Fibroblast of lung (primary cell): Measurements from ENCODE around the gene MARK3. TPM values are rescaled to one million over a fixed set of nuclear protein-coding genes. Genes with fewer than 3 reads are reported as not detected.

ENCODE experiments used
- DNase-seq, 2 donors: peaks; one replicate each; pipeline versions ENCODE4 v3.0.0 to v3.0.0-alpha.2; 2010; ENCODE audit warnings: low read depth in 2 of 2
- H2AFZ ChIP-seq: 2 replicates; pipeline ENCODE4 v1.5.1; 2012; ENCODE audit warnings: low read length, control low read depth, inconsistent platforms
- H3K27ac ChIP-seq: 2 replicates; pipeline ENCODE4 v1.5.1; 2011; ENCODE audit warnings: low read length, control low read depth; ENCODE audit not compliant: insufficient read depth
- H3K27me3 ChIP-seq: 2 replicates; pipeline ENCODE4 v1.5.1; 2011; ENCODE audit warnings: mild to moderate bottlenecking, low read length; ENCODE audit not compliant: control insufficient read depth, insufficient read depth
- H3K36me3 ChIP-seq: 2 replicates; pipeline ENCODE4 v1.5.1; 2011; ENCODE audit warnings: low read length; ENCODE audit not compliant: control insufficient read depth, insufficient read depth
- H3K4me1 ChIP-seq: 2 replicates; pipeline ENCODE4 v1.5.1; 2011; ENCODE audit warnings: low read length; ENCODE audit not compliant: control insufficient read depth, insufficient read depth; ENCODE audit errors: extremely low read depth
- H3K4me2 ChIP-seq: 2 replicates; pipeline ENCODE4 v1.5.1; 2011; ENCODE audit warnings: low read length, control low read depth; ENCODE audit not compliant: insufficient read depth; ENCODE audit errors: extremely low read depth
- H3K4me3 ChIP-seq, 4 experiments: fragments of 200-600 bp in 1 of 4; sonication (generic) in 1 of 4; replicated peaks in 1 of 4; 2 replicates each; pipeline ENCODE4 v1.5.1; 2011 to 2016; ENCODE audit warnings: low read length in 4 of 4, low read depth in 3 of 4, mild to moderate bottlenecking in 3 of 4, control low read depth in 2 of 4, inconsistent platforms in 1 of 4, mixed read lengths in 1 of 4; ENCODE audit not compliant: insufficient read depth in 1 of 4; ENCODE audit errors: control extremely low read depth in 1 of 4
- H3K79me2 ChIP-seq: 2 replicates; pipeline ENCODE4 v1.5.1; 2012; ENCODE audit warnings: mild to moderate bottlenecking, low read length, inconsistent platforms; ENCODE audit not compliant: control insufficient read depth, insufficient read depth
- H3K9ac ChIP-seq: 2 replicates; pipeline ENCODE4 v1.5.1; 2011; ENCODE audit warnings: mild to moderate bottlenecking, low read length, control low read depth; ENCODE audit not compliant: insufficient read depth
- H3K9me3 ChIP-seq: 2 replicates; pipeline ENCODE4 v1.5.1; 2012; ENCODE audit warnings: low read depth, low read length; ENCODE audit not compliant: control insufficient read depth, insufficient read depth
- H4K20me1 ChIP-seq: 2 replicates; pipeline ENCODE4 v1.5.1; 2011; ENCODE audit warnings: low read length; ENCODE audit not compliant: control insufficient read depth, insufficient read depth; ENCODE audit errors: extremely low read depth
- EZH2 ChIP-seq: IDR thresholded peaks from 2 replicates; pipeline ENCODE4 v1.5.1; 2012; ENCODE audit warnings: low read length, control low read depth, mild to moderate bottlenecking; ENCODE audit errors: missing control alignments
- polyA plus RNA-seq, 2 donors: library from polyadenylated mRNA; depleted of rRNA in 1 of 2; stranded (reverse) in 1 of 2; unstranded in 1 of 2; fragments of >200 nt; gene quantifications; 2 replicates each; pipeline ENCODE4 v1.2.1, GENCODE V29; 2011 to 2012; ENCODE audit warnings: missing spikeins in 1 of 2
- total RNA-seq: library from RNA; depleted of rRNA; stranded (reverse); fragments of >200 nt; gene quantifications from 2 replicates; pipeline ENCODE4 v1.2.1, GENCODE V29; 2014
- TF ChIP-seq, protein P1 (sequence below), 2 donors: IDR thresholded peaks in 1 of 2; conservative IDR thresholded peaks in 1 of 2; 1 replicate in 1 of 2; 2 replicates in 1 of 2; pipeline ENCODE4 v1.5.1; 2011 to 2012; ENCODE audit warnings: low read length in 2 of 2, control low read depth in 1 of 2, inconsistent platforms in 1 of 2, low read depth in 1 of 2, mild to moderate bottlenecking in 1 of 2

Gene MARK3
- total and polyA plus RNA-seq, 2 donors (not counting 1 experiment from before 2014, with no cell fraction given): 76.0 to 119 TPM

DNA sequence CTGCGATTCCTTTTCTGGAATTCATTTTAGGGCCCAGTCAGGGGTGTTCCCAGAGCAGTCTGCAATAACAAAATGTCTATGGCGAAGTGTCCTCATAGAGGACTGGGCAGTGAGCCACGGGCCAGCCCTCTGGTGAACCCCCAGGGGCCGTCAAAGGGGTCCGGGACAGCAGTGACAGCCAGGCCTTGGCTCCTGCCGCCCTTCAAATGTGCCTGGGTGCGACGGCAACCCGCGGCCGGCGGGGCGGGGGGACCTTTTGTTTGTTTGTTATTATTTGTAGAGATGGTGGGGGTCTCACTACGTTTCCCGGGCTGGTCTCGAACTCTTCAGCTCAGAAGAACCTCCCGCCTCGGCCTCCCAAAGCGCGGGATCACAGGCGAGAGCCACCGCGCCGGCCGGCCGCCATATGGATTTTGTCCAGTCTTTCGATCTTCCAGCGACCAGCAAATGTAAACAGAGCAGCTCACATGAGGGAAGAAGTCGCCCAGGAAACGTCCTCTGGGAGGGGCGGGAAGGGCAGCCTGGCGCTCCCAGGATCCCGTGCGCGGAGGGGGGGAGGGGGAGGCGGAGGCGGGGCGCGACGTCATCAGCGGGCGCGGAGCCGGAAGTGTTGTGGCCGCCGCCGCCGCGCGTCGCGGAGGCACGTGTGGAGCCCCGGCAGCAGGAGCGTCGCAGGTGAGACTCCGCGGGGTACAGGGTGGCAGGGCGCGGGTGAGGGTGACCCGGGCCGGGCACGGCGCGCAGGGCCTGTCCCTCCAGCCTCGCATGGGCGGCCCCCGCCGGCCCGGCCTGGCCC, 143.6 kb downstream of the MARK3 start, which contains the start of gene TRMT61A:
Gene TRMT61A (plus strand): TSS at position 610 of the 796 bp plus-strand sequence. CDS start 783 bp downstream, outside the sequence.
- peak; percentile 87 to 97 for DNase-seq
- Histone ChIP-seq H3K4me2 (peak within 1 kb of the TSS; percentile 98), H3K9ac (peak within 1 kb of the TSS; percentile 71), H4K20me1 (no peaks in the 10 kb centered on the region), H3K27me3 (no peaks in the 10 kb centered on the region), H3K36me3 (no peaks in the 10 kb centered on the region), H3K79me2 (peaks cover 27% of the 10 kb centered on the region), H2AFZ (peak within 1 kb of the TSS; percentile 29), H3K27ac (peak within 1 kb of the TSS; percentile 87), H3K9me3 (no peaks in the 10 kb centered on the region), H3K4me1 (peaks cover 15% of the 10 kb centered on the region), H3K4me3 (peak within 1 kb of the TSS; percentile 53 to 92 (median 82))
- TF ChIP-seq, protein P1, sequence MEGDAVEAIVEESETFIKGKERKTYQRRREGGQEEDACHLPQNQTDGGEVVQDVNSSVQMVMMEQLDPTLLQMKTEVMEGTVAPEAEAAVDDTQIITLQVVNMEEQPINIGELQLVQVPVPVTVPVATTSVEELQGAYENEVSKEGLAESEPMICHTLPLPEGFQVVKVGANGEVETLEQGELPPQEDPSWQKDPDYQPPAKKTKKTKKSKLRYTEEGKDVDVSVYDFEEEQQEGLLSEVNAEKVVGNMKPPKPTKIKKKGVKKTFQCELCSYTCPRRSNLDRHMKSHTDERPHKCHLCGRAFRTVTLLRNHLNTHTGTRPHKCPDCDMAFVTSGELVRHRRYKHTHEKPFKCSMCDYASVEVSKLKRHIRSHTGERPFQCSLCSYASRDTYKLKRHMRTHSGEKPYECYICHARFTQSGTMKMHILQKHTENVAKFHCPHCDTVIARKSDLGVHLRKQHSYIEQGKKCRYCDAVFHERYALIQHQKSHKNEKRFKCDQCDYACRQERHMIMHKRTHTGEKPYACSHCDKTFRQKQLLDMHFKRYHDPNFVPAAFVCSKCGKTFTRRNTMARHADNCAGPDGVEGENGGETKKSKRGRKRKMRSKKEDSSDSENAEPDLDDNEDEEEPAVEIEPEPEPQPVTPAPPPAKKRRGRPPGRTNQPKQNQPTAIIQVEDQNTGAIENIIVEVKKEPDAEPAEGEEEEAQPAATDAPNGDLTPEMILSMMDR (conservative IDR thresholded peaks at IDR 0.05 in 1 of 2, IDR thresholded peaks at IDR 0.05 in 1 of 2; ENCODE audit: low read depth in 1 of 2, low read length in 2 of 2): no peak
- TF ChIP-seq EZH2: no peak

DNA sequence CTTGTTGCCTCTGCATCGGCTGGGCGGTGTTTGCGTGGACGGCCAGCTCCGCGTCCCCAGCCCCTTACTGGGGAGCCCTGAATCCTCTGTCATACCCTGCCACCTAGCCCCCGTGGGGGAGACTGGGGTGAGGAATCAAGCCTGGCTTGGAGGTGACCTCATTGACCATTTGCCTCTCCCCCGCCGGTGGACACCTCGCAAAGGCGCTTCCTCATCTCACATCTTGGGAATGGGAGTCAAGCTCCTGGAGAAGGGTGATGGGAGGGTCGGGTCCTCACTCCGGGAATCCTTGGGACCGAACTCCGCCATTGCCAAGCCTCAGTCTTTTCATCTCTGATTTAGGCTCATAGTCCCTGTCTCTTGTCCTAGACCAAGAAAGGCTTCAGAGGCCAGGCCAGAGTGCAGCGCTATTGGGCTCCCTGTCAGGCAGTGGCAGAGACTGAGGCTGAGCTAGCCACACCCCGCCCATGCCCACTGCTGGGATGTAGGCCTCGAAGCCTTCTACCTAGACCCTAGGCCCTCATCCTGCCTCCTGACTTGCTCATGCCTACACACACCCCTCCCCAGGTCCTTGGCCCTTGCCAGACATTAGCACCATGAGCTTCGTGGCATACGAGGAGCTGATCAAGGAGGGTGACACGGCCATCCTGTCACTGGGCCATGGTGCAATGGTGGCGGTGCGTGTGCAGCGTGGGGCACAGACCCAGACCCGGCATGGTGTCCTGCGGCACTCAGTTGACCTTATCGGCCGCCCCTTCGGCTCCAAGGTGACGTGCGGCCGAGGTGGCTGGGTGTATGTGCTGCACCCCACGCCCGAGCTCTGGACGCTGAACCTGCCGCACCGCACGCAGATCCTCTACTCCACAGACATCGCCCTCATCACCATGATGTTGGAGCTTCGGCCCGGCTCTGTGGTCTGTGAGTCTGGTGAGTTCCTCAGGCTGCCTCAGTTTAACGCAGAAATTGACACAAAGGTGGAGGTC, 144.5 kb downstream of the MARK3 start:
- peaks cover 27% of the 10 kb centered on the region for H3K79me2 ChIP-seq
- H3K4me1 ChIP-seq: peaks cover 15% of the 10 kb centered on the region
- no peaks in the 10 kb centered on the region for H3K9me3 ChIP-seq
- H3K36me3 ChIP-seq: no peaks in the 10 kb centered on the region
- peak overlapping the region; percentile 29 for H2AFZ ChIP-seq
- TF ChIP-seq, protein P1 (conservative IDR thresholded peaks at IDR 0.05 in 1 of 2, IDR thresholded peaks at IDR 0.05 in 1 of 2; ENCODE audit: low read depth in 1 of 2, low read length in 2 of 2): no peak
- TF ChIP-seq EZH2: no peak
- no peaks in the 10 kb centered on the region for H3K27me3 ChIP-seq
- no peaks in the 10 kb centered on the region for H4K20me1 ChIP-seq
- DNase-seq: no peak
- peak overlapping the region; percentile 45 to 92 (median 82) for H3K4me3 ChIP-seq
- peak overlapping the region; percentile 71 for H3K9ac ChIP-seq
- peak overlapping the region; percentile 98 for H3K4me2 ChIP-seq
- H3K27ac ChIP-seq: peak overlapping the region; percentile 69

DNA sequence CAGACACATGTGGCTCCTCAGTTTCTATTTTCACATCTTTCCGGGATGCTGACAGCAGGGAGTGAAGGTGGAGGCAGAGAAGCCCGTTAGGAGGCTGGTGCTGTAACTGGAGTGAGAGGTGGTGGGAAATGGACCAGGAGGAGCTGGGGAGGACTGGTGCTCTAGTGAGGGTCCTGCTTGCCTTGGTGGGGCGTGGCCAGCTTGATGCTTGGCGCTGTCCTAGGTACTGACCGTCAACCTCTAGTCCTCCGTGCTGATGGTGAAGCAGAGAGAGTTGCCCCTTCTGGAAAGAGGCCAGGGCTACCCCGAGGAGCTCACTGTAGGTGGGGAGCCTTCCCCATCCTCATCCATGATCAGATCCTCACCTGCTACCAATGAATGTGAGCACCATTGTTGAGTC, 145.2 kb downstream of the MARK3 start:
- H3K4me1 ChIP-seq: peaks cover 15% of the 10 kb centered on the region
- no peaks in the 10 kb centered on the region for H3K9me3 ChIP-seq
- peaks cover 3% of the 10 kb centered on the region for H3K36me3 ChIP-seq
- peak overlapping the region in 2 of 4 experiments; percentile 90 to 92 for H3K4me3 ChIP-seq
- DNase-seq: no peak
- peak overlapping the region; percentile 98 for H3K4me2 ChIP-seq
- no peak overlapping the region for H2AFZ ChIP-seq
- H3K27me3 ChIP-seq: no peaks in the 10 kb centered on the region
- no peak for TF ChIP-seq EZH2
- TF ChIP-seq, protein P1 (conservative IDR thresholded peaks at IDR 0.05 in 1 of 2, IDR thresholded peaks at IDR 0.05 in 1 of 2; ENCODE audit: low read depth in 1 of 2, low read length in 2 of 2): no peak
- H3K79me2 ChIP-seq: peaks cover 27% of the 10 kb centered on the region
- H3K9ac ChIP-seq: no peak overlapping the region
- no peak overlapping the region for H3K27ac ChIP-seq
- no peaks in the 10 kb centered on the region for H4K20me1 ChIP-seq
